Measurements from ENCODE around the gene NCKAP5.

DNA sequence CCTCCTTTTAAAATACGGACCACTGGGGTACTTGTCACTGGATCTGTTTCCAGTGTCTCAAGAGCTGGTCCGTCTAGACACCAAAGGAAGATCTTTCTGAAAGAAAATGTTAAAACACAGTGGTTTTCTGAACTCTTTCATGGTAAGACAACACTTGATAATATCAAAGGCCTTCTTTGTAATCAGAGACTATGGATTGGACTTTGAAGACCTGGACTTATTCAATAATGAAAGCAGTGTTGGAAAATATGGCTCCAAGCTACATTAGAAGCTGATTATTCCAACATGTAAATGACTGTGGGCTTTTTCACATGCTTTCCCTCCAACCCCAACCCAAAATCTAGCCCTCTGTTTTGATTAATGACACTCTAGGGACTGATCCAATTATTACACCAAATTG, 568.8 kb downstream of the NCKAP5 start:
- TF ChIP-seq POLR2A (IDR thresholded peaks at IDR 0.05), result no peak
- TF ChIP-seq CTCF (IDR thresholded peaks at IDR 0.05), result no peak
- no peak for TF ChIP-seq POLR2AphosphoS5 (IDR thresholded peaks at IDR 0.05)

Measured in prostate gland (tissue), 2 donors.